Activated B cell treated with CpG ODN at 0.5 μM for 24 hours (primary cell): ENCODE measurements around the gene VWA8. TPM values are rescaled to one million over a fixed set of nuclear protein-coding genes. Genes with fewer than 3 reads are reported as not detected.

Source experiments
- ATAC-seq: fragments of 200-7000 bp; cut with Tn5 transposase; one replicate; pipeline ENCODE4 v1.10.0; 2021; ENCODE audit warnings: low read depth, mild to moderate bottlenecking, moderate library complexity
- CTCF ChIA-PET: fragments of 350-600 bp; sonication (Branson Sonifier 250); formaldehyde crosslinking; loops from one replicate; lab custom pipeline; 2021; ENCODE audit warnings: antibody characterized with exemption; lab: Charles Lee
- POLR2A ChIA-PET: fragments of 350-600 bp; sonication (Branson Sonifier 250); formaldehyde crosslinking; loops from one replicate; lab custom pipeline; 2021; ENCODE audit warnings: antibody characterized with exemption; lab: Charles Lee
- DNase-seq: peaks from one replicate; pipeline ENCODE4 v3.0.0; 2022
- H3K27ac Mint-ChIP-seq: one replicate; pipeline ENCODE4 v1.8.0; 2020; ENCODE audit warnings: mixed read lengths
- H3K27me3 Mint-ChIP-seq: one replicate; pipeline ENCODE4 v1.8.0; 2021; ENCODE audit warnings: mixed read lengths
- H3K36me3 Mint-ChIP-seq: one replicate; pipeline ENCODE4 v1.8.0; 2021; ENCODE audit warnings: low read depth, mixed read lengths
- H3K4me1 Mint-ChIP-seq: one replicate; pipeline ENCODE4 v1.8.0; 2021; ENCODE audit warnings: mixed read lengths
- H3K4me3 Mint-ChIP-seq: one replicate; pipeline ENCODE4 v1.8.0; 2020; ENCODE audit warnings: mild to moderate bottlenecking, mixed read lengths
- H3K9me3 Mint-ChIP-seq: one replicate; pipeline ENCODE4 v1.8.0; 2020; ENCODE audit warnings: mixed read lengths
- CTCF ChIP-seq: fragments of 200-600 bp; IDR thresholded peaks from one replicate; pipeline ENCODE4 v1.8.0; 2022; ENCODE audit warnings: antibody characterized with exemption, mild to moderate bottlenecking
- intact Hi-C: fragments of 100-400 bp; cut with micrococcal nuclease; formaldehyde crosslinking; loops from one replicate; pipeline ENCODE4 v1.15.1; 2024
- total RNA-seq: library from RNA; stranded (reverse); gene quantifications from 2 replicates; pipeline ENCODE4 v1.2.3, GENCODE V29; 2022

The VWA8 gene
- total RNA-seq, 1 donor from 2014 or later = 21.7 TPM

DNA sequence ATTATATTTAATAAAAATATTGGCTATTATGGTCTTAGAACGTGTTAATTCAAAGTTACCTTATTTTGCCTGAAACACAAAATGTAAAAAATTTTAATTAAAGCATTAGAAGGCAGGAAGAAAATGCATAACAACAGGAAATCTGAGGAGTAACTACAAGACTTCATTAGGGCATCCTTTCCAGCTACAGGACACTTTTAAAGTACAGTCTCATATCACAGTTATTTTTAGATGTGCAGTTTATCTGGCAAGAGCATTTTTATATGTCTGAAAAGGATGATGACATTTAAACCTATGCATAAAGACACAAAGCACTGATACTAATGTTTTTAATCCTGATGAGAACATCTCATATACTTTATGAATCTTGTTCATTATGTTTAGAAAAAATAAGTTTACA is 247.5 kb downstream of the VWA8 start:
- no peak overlapping the region for H3K4me3 Mint-ChIP-seq
- H3K9me3 Mint-ChIP-seq = no peaks in the 10 kb centered on the region
- no peak overlapping the region for H3K27ac Mint-ChIP-seq
- intact Hi-C loops = no loop called here
- peaks cover 4% of the 10 kb centered on the region for H3K36me3 Mint-ChIP-seq
- CTCF ChIA-PET = no interaction called here
- no peaks in the 10 kb centered on the region for H3K4me1 Mint-ChIP-seq
- H3K27me3 Mint-ChIP-seq = no peaks in the 10 kb centered on the region
- DNase-seq (no peak), ATAC-seq (no peak)
- POLR2A ChIA-PET = no interaction called here
- TF ChIP-seq CTCF = no peak

- no peak for TF ChIP-seq CTCF
- CTCF ChIA-PET = no interaction called here
Observed at GRCh38 chr13:41710771-41711170, 250.1 kb downstream of the VWA8 start.

DNA sequence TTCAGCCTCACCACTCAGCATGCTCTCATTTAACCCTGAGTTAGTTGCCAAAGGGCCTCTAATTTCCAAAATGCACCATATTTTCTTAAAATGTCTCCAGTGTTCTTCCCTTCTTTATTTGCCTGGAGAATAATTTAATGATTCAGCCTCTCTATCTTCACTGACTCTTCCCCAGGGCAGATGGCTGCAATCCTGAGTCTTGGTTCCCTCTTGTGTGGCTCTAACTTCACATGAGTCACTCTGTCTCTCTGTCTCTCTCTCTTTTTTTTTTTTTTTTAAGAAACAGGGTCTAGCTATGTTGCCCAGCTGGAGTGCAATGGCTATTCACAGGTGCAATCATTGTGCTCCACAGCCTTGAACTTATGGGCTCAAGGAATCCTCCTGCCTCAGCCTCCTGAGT is 251.4 kb downstream of the VWA8 start:
- Mint-ChIP-seq H3K36me3 (peaks cover 4% of the 10 kb centered on the region), H3K4me1 (no peaks in the 10 kb centered on the region), H3K4me3 (no peak overlapping the region), H3K27ac (no peak overlapping the region), H3K27me3 (no peaks in the 10 kb centered on the region), H3K9me3 (no peaks in the 10 kb centered on the region)
- ATAC-seq (no peak), DNase-seq (no peak)
- TF ChIP-seq CTCF = no peak
- ChIA-PET CTCF (no interaction called here), POLR2A (no interaction called here)
- intact Hi-C loops = no loop called here

More at GRCh38 chr13:41710771-41711170, 250.1 kb downstream of the VWA8 start:
- no peaks in the 10 kb centered on the region for H3K27me3 Mint-ChIP-seq
- H3K9me3 Mint-ChIP-seq = no peaks in the 10 kb centered on the region
- H3K4me1 Mint-ChIP-seq = no peaks in the 10 kb centered on the region
- H3K4me3 Mint-ChIP-seq = no peak overlapping the region
- H3K36me3 Mint-ChIP-seq = peaks cover 4% of the 10 kb centered on the region
- H3K27ac Mint-ChIP-seq = no peak overlapping the region
- DNase-seq (no peak), ATAC-seq (no peak)
- POLR2A ChIA-PET = interaction anchor here (0.6 kb wide), 1 partner anchor 16 kb away, joined by 3 read pairs; no protein-coding TSS in a partner anchor
- intact Hi-C loops = no loop called here

DNA sequence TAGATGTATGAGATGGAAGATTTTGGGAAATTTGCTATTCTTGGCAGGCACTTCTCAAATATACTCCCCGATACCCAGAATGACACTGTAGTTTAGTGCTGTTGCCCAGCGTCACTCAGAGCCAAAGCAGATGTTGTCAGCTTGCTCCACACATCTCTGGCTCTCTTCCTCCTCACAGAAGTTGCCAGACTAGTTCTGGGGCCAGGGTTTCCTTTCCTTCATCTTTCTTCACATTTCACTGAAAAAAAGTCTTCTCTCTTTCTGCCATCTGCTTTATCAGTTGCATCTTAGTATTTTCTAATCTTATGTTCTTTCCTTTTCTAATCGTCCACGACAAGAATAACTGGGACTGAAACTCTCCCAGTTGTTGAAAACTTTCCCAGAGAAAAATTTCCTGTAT is 252.2 kb downstream of the VWA8 start:
- POLR2A ChIA-PET = no interaction called here

GRCh38 chr13:41707194-41707821 is 253.6 kb downstream of the VWA8 start:
- Mint-ChIP-seq H3K27ac (no peak overlapping the region), H3K36me3 (peaks cover 2% of the 10 kb centered on the region), H3K27me3 (no peaks in the 10 kb centered on the region), H3K4me1 (no peaks in the 10 kb centered on the region), H3K9me3 (no peaks in the 10 kb centered on the region), H3K4me3 (no peak overlapping the region)
- DNase-seq (no peak), ATAC-seq (no peak)
- ChIA-PET POLR2A (no interaction called here), CTCF (no interaction called here)
- intact Hi-C loops = no loop called here
- TF ChIP-seq CTCF = no peak

More for the DNA sequence above, 252.2 kb downstream of the VWA8 start:
- peaks cover 4% of the 10 kb centered on the region for H3K36me3 Mint-ChIP-seq
- ATAC-seq (no peak), DNase-seq (no peak)
- H3K27ac Mint-ChIP-seq = no peak overlapping the region
- no peaks in the 10 kb centered on the region for H3K4me1 Mint-ChIP-seq
- TF ChIP-seq CTCF = no peak
- H3K27me3 Mint-ChIP-seq = no peaks in the 10 kb centered on the region
- no peak overlapping the region for H3K4me3 Mint-ChIP-seq
- no peaks in the 10 kb centered on the region for H3K9me3 Mint-ChIP-seq
- CTCF ChIA-PET = no interaction called here
- intact Hi-C loops = no loop called here
